ENCODE measurements around the gene DOHH. TPM values are rescaled to one million over a fixed set of nuclear protein-coding genes. Genes with fewer than 3 reads are reported as not detected.
A peak's percentile ranks its signal among the peaks of the same experiment; 100 is the strongest.

DOHH gene
- total and polyA plus RNA-seq, 9 of the 15 experiments (the other 6 are each of a cell fraction or from before 2014, with no cell fraction given), result 0.14 to 47.2 (median 5.1) TPM

GRCh38 chr19:3517638-3518037 lies 17.2 kb upstream of the DOHH start (continued):
- TF ChIP-seq NONO (IDR thresholded peaks at IDR 0.05; ENCODE audit: low read depth in 2 of 2, low read length in 1 of 2) (no peak), ZNF140 (CRISPR knock-in tag; IDR thresholded peaks at IDR 0.05) (no peak), RFX7 (CRISPR knock-in tag; IDR thresholded peaks at IDR 0.05) (no peak), ZNF134 (CRISPR knock-in tag; conservative IDR thresholded peaks at IDR 0.05) (no peak), SPI1 (IDR thresholded peaks at IDR 0.05; ENCODE audit: borderline replicate concordance, low read depth, low read length) (no peak), E2F4 (CRISPR knock-in tag; IDR thresholded peaks at IDR 0.05; ENCODE audit: low read depth) (no peak), CEBPB (tag; IDR thresholded peaks at IDR 0.05) (peak; percentile 67), GABPA (tag; conservative IDR thresholded peaks at IDR 0.05; ENCODE audit: low read depth) (no peak), ZBTB26 (CRISPR knock-in tag; IDR thresholded peaks at IDR 0.05) (no peak), CEBPG (CRISPR knock-in tag; IDR thresholded peaks at IDR 0.05) (no peak), CEBPG (tag; conservative IDR thresholded peaks at IDR 0.05 in 1 of 2, IDR thresholded peaks at IDR 0.05 in 1 of 2) (peak in 1 of 2 experiments; percentile 80; a peak in 2 of 4 replicates), RCOR1 (IDR thresholded peaks at IDR 0.05; ENCODE audit: borderline replicate concordance in 1 of 2, low read depth in 2 of 2, low read length in 2 of 2) (peak in 1 of 2 experiments; percentile 33; a peak in 1 of 4 replicates), PHB (CRISPR knock-in tag; IDR thresholded peaks at IDR 0.05) (no peak), STAT5A (IDR thresholded peaks at IDR 0.05; ENCODE audit: borderline replicate concordance, low read length) (no peak), ETV6 (IDR thresholded peaks at IDR 0.05; ENCODE audit: borderline replicate concordance in 1 of 2, low read depth in 2 of 2, low read length in 1 of 2) (no peak), ETV6 (CRISPR knock-in tag; IDR thresholded peaks at IDR 0.05; ENCODE audit: borderline replicate concordance) (no peak), POLR2AphosphoS2 (IDR thresholded peaks at IDR 0.05; ENCODE audit: low read length) (no peak), ZC3H8 (IDR thresholded peaks at IDR 0.05) (no peak), CREM (IDR thresholded peaks at IDR 0.05; ENCODE audit: low read depth) (no peak), MCM7 (IDR thresholded peaks at IDR 0.05) (no peak), KDM1A (IDR thresholded peaks at IDR 0.05) (peak in 1 of 2 experiments; percentile 45; a peak in 1 of 4 replicates), KLF10 (CRISPR knock-in tag; IDR thresholded peaks at IDR 0.05) (no peak)
